Small intestine (tissue), 7 donors: Measurements from ENCODE around the gene PHF21A. TPM values are rescaled to one million over a fixed set of nuclear protein-coding genes. Genes with fewer than 3 reads are reported as not detected.
"Not testable (repeated sequence)": the region's sequence is repeated elsewhere in the genome, so short reads cannot be mapped to it uniquely, and the experiment has no call there.

Experiments
- DNase-seq, 2 donors: peaks; one replicate each; pipeline versions ENCODE4 v3.0.0 to v3.0.0-alpha.2; 2013
- FAIRE-seq: peaks from 2 replicates; lab custom pipeline; 2012; peaks lifted over from hg19 to GRCh38; lab: Jason Lieb, UNC
- H3K27ac ChIP-seq, 3 donors: one replicate each; pipeline ENCODE4 v1.5.1; 2013; ENCODE audit warnings: low read length in 2 of 3, mild to moderate bottlenecking in 2 of 3, control low read depth in 1 of 3, inconsistent platforms in 1 of 3, low read depth in 1 of 3, moderate library complexity in 1 of 3
- H3K27me3 ChIP-seq, 3 donors: one replicate each; pipeline ENCODE4 v1.6.1; 2013; ENCODE audit warnings: low read length in 3 of 3, inconsistent platforms in 1 of 3; ENCODE audit not compliant: control insufficient read depth in 3 of 3, insufficient read depth in 3 of 3
- H3K36me3 ChIP-seq, 3 donors: one replicate each; pipeline ENCODE4 v1.6.1; 2013; ENCODE audit warnings: low read length in 3 of 3, inconsistent platforms in 1 of 3, low read depth in 1 of 3, mild to moderate bottlenecking in 1 of 3, moderate library complexity in 1 of 3; ENCODE audit not compliant: control insufficient read depth in 3 of 3, insufficient read depth in 2 of 3
- H3K4me1 ChIP-seq, 3 donors: one replicate each; pipeline ENCODE4 v1.6.1; 2013; ENCODE audit warnings: low read length in 2 of 3, inconsistent platforms in 1 of 3, low read depth in 1 of 3, mild to moderate bottlenecking in 1 of 3, moderate library complexity in 1 of 3; ENCODE audit not compliant: control insufficient read depth in 3 of 3, insufficient read depth in 2 of 3
- H3K4me3 ChIP-seq, 3 donors: one replicate each; pipeline ENCODE4 v1.5.1; 2013; ENCODE audit warnings: low read length in 3 of 3, control low read depth in 1 of 3, inconsistent platforms in 1 of 3, low read depth in 1 of 3, mild to moderate bottlenecking in 1 of 3, moderate library complexity in 1 of 3
- H3K9me3 ChIP-seq, 2 donors: one replicate each; pipeline ENCODE4 v1.6.1; 2013; ENCODE audit warnings: low read depth in 1 of 2, low read length in 1 of 2; ENCODE audit not compliant: control insufficient read depth in 2 of 2, insufficient read depth in 1 of 2
- WGBS, 3 donors: extraction: QIAGEN DNeasy Blood & Tissue Kit; methylation state at CpG; one replicate each; pipeline ENCODE4 v1.1.7; 2013; 5-methylcytosine and 5-hydroxymethylcytosine counted together
- polyA plus RNA-seq, 4 donors: library from polyadenylated mRNA; stranded (reverse) in 3 of 4; unstranded in 1 of 4; fragments of 200-250 nt in 3 of 4; fragments of 120-200 nt in 1 of 4; gene quantifications; one replicate each; pipeline versions ENCODE4 v1.2.1 to v1.2.3, GENCODE V29; 2013
- donor health status: healthy with polysubstance abuse.
- donor health status: control.
- donor health status: control.
- donor health status: Bipolar disorder and iron deficiency.
- donor health status: healthy.

The PHF21A gene
- polyA plus RNA-seq, 4 donors, result 4.9 to 22.6 (median 7.7) TPM

- Histone ChIP-seq H3K4me1 (peaks cover 0 to 4% (median 0%) of the 10 kb centered on the region in 3 donors), H3K27me3 (no peaks in the 10 kb centered on the region), H3K9me3 (no peaks in the 10 kb centered on the region), H3K4me3 (no peak overlapping the region), H3K27ac (no peak overlapping the region), H3K36me3 (peaks cover 12 to 78% (median 19%) of the 10 kb centered on the region in 3 donors)
- FAIRE-seq (no peak), DNase-seq (no peak)
- 95% methylated on average over 18 to 19 of the region's 19 CpGs for WGBS, 3 donors
Observed at GRCh38 chr11:45913514-45913913, 207.7 kb downstream of the PHF21A start.

- H3K4me3 ChIP-seq, result no peak overlapping the region
- no peaks in the 10 kb centered on the region for H3K27me3 ChIP-seq
- no peaks in the 10 kb centered on the region for H3K9me3 ChIP-seq
- peaks cover 0 to 1% (median 0%) of the 10 kb centered on the region in 3 donors for H3K4me1 ChIP-seq
- no peak for FAIRE-seq
- DNase-seq, result no peak
- no peak overlapping the region for H3K27ac ChIP-seq
- peaks cover 12 to 76% (median 19%) of the 10 kb centered on the region in 3 donors for H3K36me3 ChIP-seq
- 91 to 93% (median 92%) methylated on average over 9 of the region's 9 CpGs for WGBS, 3 donors
Observed at GRCh38 chr11:45910623-45911022, 210.6 kb downstream of the PHF21A start.

- Histone ChIP-seq H3K27ac (no peak overlapping the region), H3K36me3 (peaks cover 10 to 68% (median 19%) of the 10 kb centered on the region in 3 donors), H3K9me3 (no peaks in the 10 kb centered on the region), H3K27me3 (no peaks in the 10 kb centered on the region), H3K4me3 (no peak overlapping the region), H3K4me1 (peaks cover 0 to 1% (median 0%) of the 10 kb centered on the region in 3 donors)
- DNase-seq (no peak), FAIRE-seq (no peak)
- WGBS, 3 donors, result 88 to 91% (median 90%) methylated on average over 32 of the region's 32 CpGs
Observed at GRCh38 chr11:45909594-45910475, 211.4 kb downstream of the PHF21A start.

GRCh38 chr11:45907911-45908370, 213.3 kb downstream of the PHF21A start:
- DNase-seq (no peak), FAIRE-seq (no peak)
- WGBS, 3 donors, result 64 to 71% (median 67%) methylated on average over 6 to 8 of the region's 8 CpGs

GRCh38 chr11:45906965-45907611, 214.2 kb downstream of the PHF21A start, which contains the start of gene FREY1:
Gene FREY1, minus strand, starts transcription at chr11:45907271. Its CDS starts 26 bp downstream, at chr11:45907245.
- FAIRE-seq, result no peak
- no peaks in the 10 kb centered on the region for H3K27me3 ChIP-seq
- DNase-seq, result no peak
- peaks cover 3 to 54% (median 12%) of the 10 kb centered on the region in 3 donors for H3K36me3 ChIP-seq
- H3K4me3 ChIP-seq, result no peak within 1 kb of the TSS
- H3K27ac ChIP-seq, result no peak within 1 kb of the TSS
- H3K4me1 ChIP-seq, result peaks cover 0 to 1% (median 0%) of the 10 kb centered on the region in 3 donors
- no peaks in the 10 kb centered on the region for H3K9me3 ChIP-seq
- 20 to 66% (median 38%) methylated on average over 16 to 18 of the region's 18 CpGs for WGBS, 3 donors

More at GRCh38 chr11:45907911-45908370, 213.3 kb downstream of the PHF21A start:
- no peaks in the 10 kb centered on the region for H3K27me3 ChIP-seq
- H3K9me3 ChIP-seq, result no peaks in the 10 kb centered on the region
- no peak overlapping the region for H3K27ac ChIP-seq
- H3K36me3 ChIP-seq, result peaks cover 3 to 59% (median 13%) of the 10 kb centered on the region in 3 donors
- H3K4me3 ChIP-seq, result no peak overlapping the region
- peaks cover 0 to 1% (median 0%) of the 10 kb centered on the region in 3 donors for H3K4me1 ChIP-seq

GRCh38 chr11:45906096-45906682, 215.1 kb downstream of the PHF21A start:
- Histone ChIP-seq H3K27ac (no peak overlapping the region), H3K4me1 (peaks cover 0 to 1% (median 0%) of the 10 kb centered on the region in 3 donors), H3K27me3 (peaks cover 0 to 6% (median 0%) of the 10 kb centered on the region in 3 donors), H3K4me3 (no peak overlapping the region), H3K9me3 (no peaks in the 10 kb centered on the region), H3K36me3 (peaks cover 3 to 45% (median 12%) of the 10 kb centered on the region in 3 donors)
- no peak for FAIRE-seq
- 20 to 54% (median 34%) methylated on average over 19 of the region's 19 CpGs for WGBS, 3 donors
- DNase-seq, result peak in 1 of 2 donors; percentile 70

GRCh38 chr11:45905576-45905975, 215.7 kb downstream of the PHF21A start:
- Histone ChIP-seq H3K36me3 (peaks cover under 1 to 39% (median 7%) of the 10 kb centered on the region in 3 donors), H3K27me3 (peaks cover 0 to 12% (median 0%) of the 10 kb centered on the region in 3 donors)
- not testable (repeated sequence) for H3K27ac ChIP-seq, H3K4me3 ChIP-seq, H3K4me1 ChIP-seq, FAIRE-seq, DNase-seq, H3K9me3 ChIP-seq
- 7 to 46% (median 27%) methylated on average over 6 of the region's 6 CpGs for WGBS, 3 donors

- 87 to 91% (median 91%) methylated on average over 15 to 19 of the region's 19 CpGs for WGBS, 3 donors
- Histone ChIP-seq H3K4me1 (peaks cover 0 to 4% (median 1%) of the 10 kb centered on the region in 3 donors), H3K27ac (no peak overlapping the region), H3K36me3 (peaks cover 0 to 34% (median 7%) of the 10 kb centered on the region in 3 donors), H3K4me3 (no peak overlapping the region), H3K9me3 (no peaks in the 10 kb centered on the region), H3K27me3 (peaks cover 0 to 16% (median 0%) of the 10 kb centered on the region in 3 donors)
- FAIRE-seq (no peak), DNase-seq (no peak)
Observed at GRCh38 chr11:45905095-45905494, 216.2 kb downstream of the PHF21A start.
